ENCODE results near the gene PRKCA.

GRCh38 chr17:66448026-66448639 is 145.7 kb downstream of the PRKCA start:
- no peak for TF ChIP-seq CTCF (conservative IDR thresholded peaks at IDR 0.05; ENCODE audit: low read length)
- TF ChIP-seq EZH2phosphoT487 (IDR thresholded peaks at IDR 0.05; ENCODE audit: borderline replicate concordance): no peak
